B cell (primary cell): Measurements from ENCODE around the gene ATXN1. TPM values are rescaled to one million over a fixed set of nuclear protein-coding genes. Genes with fewer than 3 reads are reported as not detected.

ENCODE experiments used
- ATAC-seq: fragments of 200-7000 bp; cut with Tn5 transposase; one replicate; pipeline ENCODE4 v1.10.0; 2021; ENCODE audit warnings: low read depth, mild to moderate bottlenecking, moderate number of reproducible peaks, moderate library complexity
- CTCF ChIA-PET: fragments of 350-600 bp; sonication (Branson Sonifier 250); formaldehyde crosslinking; loops from one replicate; lab custom pipeline; 2021; ENCODE audit warnings: antibody characterized with exemption, inconsistent platforms; lab: Charles Lee
- POLR2A ChIA-PET: fragments of 350-600 bp; sonication (Branson Sonifier 250); formaldehyde crosslinking; loops from one replicate; lab custom pipeline; 2021; ENCODE audit warnings: antibody characterized with exemption; lab: Charles Lee
- DNase-seq: peaks from one replicate; pipeline ENCODE4 v3.0.0; 2013
- H2AFZ ChIP-seq: 2 replicates; pipeline ENCODE4 v1.6.1; 2012; ENCODE audit warnings: mild to moderate bottlenecking, low read depth, low read length; ENCODE audit not compliant: insufficient read depth, poor library complexity, severe bottlenecking
- H3K27ac ChIP-seq, 2 donors: 1 replicate in 1 of 2; 2 replicates in 1 of 2; pipeline ENCODE4 v1.5.1; 2012 to 2013; ENCODE audit warnings: low read length in 2 of 2, mild to moderate bottlenecking in 2 of 2, moderate library complexity in 1 of 2
- H3K27me3 ChIP-seq, 4 experiments: fragments of 200-600 bp in 1 of 4; sonication (generic) in 1 of 4; replicated peaks in 1 of 4; 1 replicate in 2 of 4; 2 replicates in 2 of 4; pipeline versions ENCODE4 v1.6.1 to v1.7.0; 2013 to 2016; ENCODE audit warnings: low read length in 3 of 4, mild to moderate bottlenecking in 2 of 4, mixed read lengths in 1 of 4, moderate library complexity in 1 of 4; ENCODE audit not compliant: insufficient read depth in 4 of 4, control insufficient read depth in 3 of 4; ENCODE audit errors: control extremely low read depth in 1 of 4
- H3K36me3 ChIP-seq, 2 experiments: replicated peaks in 1 of 2; 1 replicate in 1 of 2; 2 replicates in 1 of 2; pipeline versions ENCODE4 v1.6.1 to v1.7.1; 2013; ENCODE audit warnings: low read length in 1 of 2; ENCODE audit not compliant: insufficient read depth in 2 of 2, control insufficient read depth in 1 of 2; ENCODE audit errors: control extremely low read depth in 1 of 2, extremely low read depth in 1 of 2
- H3K4me1 ChIP-seq, 2 donors: fragments of 200-600 bp in 1 of 2; sonication (generic) in 1 of 2; 1 replicate in 1 of 2; 2 replicates in 1 of 2; pipeline versions ENCODE4 v1.5.1 to v1.6.1; 2013 to 2017; ENCODE audit warnings: low read length in 2 of 2; ENCODE audit not compliant: control insufficient read depth in 2 of 2, insufficient read depth in 2 of 2
- H3K4me2 ChIP-seq: replicated peaks from 2 replicates; pipeline ENCODE3; 2012; ENCODE audit warnings: mild to moderate bottlenecking, low read depth, low read length; ENCODE audit not compliant: poor library complexity, severe bottlenecking
- H3K4me3 ChIP-seq, 5 experiments: fragments of 200-600 bp in 1 of 5; sonication (generic) in 1 of 5; 1 replicate in 3 of 5; 2 replicates in 2 of 5; pipeline versions ENCODE4 v1.5.1 to v1.7.0; 2011 to 2016; ENCODE audit warnings: low read length in 4 of 5, mild to moderate bottlenecking in 4 of 5, low read depth in 2 of 5, control low read depth in 1 of 5, moderate library complexity in 1 of 5; ENCODE audit not compliant: insufficient read depth in 1 of 5; ENCODE audit errors: control extremely low read depth in 1 of 5, extremely low read depth in 1 of 5
- H3K79me2 ChIP-seq: fragments of 200-600 bp; sonication (generic); one replicate; pipeline ENCODE4 v1.6.0; 2016; ENCODE audit warnings: low read length; ENCODE audit not compliant: control insufficient read depth, insufficient read depth
- H3K9ac ChIP-seq: fragments of 200-600 bp; sonication (generic); 2 replicates; pipeline ENCODE4 v1.6.1; 2017; ENCODE audit warnings: mild to moderate bottlenecking, low read length, moderate library complexity
- H3K9me3 ChIP-seq, 3 donors: one replicate each; pipeline versions ENCODE4 v1.6.1 to v1.7.1; 2013; ENCODE audit warnings: low read length in 2 of 3; ENCODE audit not compliant: control insufficient read depth in 2 of 3, insufficient read depth in 1 of 3; ENCODE audit errors: control extremely low read depth in 1 of 3
- H4K20me1 ChIP-seq: 2 replicates; pipeline ENCODE4 v1.6.0; 2012; ENCODE audit warnings: mild to moderate bottlenecking, low read length; ENCODE audit not compliant: insufficient read depth, control insufficient read depth, poor library complexity, severe bottlenecking
- H3K27ac Mint-ChIP-seq: one replicate; pipeline ENCODE4 v1.8.0; 2021; ENCODE audit warnings: mixed read lengths
- H3K27me3 Mint-ChIP-seq: one replicate; pipeline ENCODE4 v1.8.0; 2021; ENCODE audit warnings: mixed read lengths
- H3K4me1 Mint-ChIP-seq: one replicate; pipeline ENCODE4 v1.8.0; 2021; ENCODE audit warnings: mixed read lengths
- H3K4me3 Mint-ChIP-seq: one replicate; pipeline ENCODE4 v1.8.0; 2021; ENCODE audit warnings: mixed read lengths
- H3K9me3 Mint-ChIP-seq: one replicate; pipeline ENCODE4 v1.8.0; 2022; ENCODE audit warnings: mixed read lengths; ENCODE audit not compliant: insufficient read depth
- CTCF ChIP-seq: fragments of 200-600 bp; IDR thresholded peaks from one replicate; pipeline ENCODE4 v1.8.0; 2022; ENCODE audit warnings: antibody characterized with exemption, mild to moderate bottlenecking
- EZH2 ChIP-seq: IDR thresholded peaks from 2 replicates; pipeline ENCODE4 v1.6.1; 2012; ENCODE audit warnings: borderline replicate concordance, low read depth, mild to moderate bottlenecking, moderate library complexity, low read length; ENCODE audit not compliant: insufficient read depth, poor library complexity, severe bottlenecking
- WGBS: methylation state at CpG from one replicate; pipeline ENCODE4 v1.1.5; 2013; ENCODE audit warnings: missing lambda C conversion rate; ENCODE audit not compliant: insufficient coverage; 5-methylcytosine and 5-hydroxymethylcytosine counted together
- intact Hi-C: fragments of 100-400 bp; cut with micrococcal nuclease; formaldehyde crosslinking; loops from one replicate; pipeline ENCODE4 v1.10.0; 2022
- polyA plus RNA-seq: library from polyadenylated mRNA; depleted of rRNA; stranded (reverse); fragments of >200 nt; gene quantifications from 2 replicates; pipeline ENCODE4 v1.2.3, GENCODE V29; 2012
- total RNA-seq, 2 donors: library from RNA; stranded (reverse); fragments of 120-200 nt in 1 of 2; gene quantifications; 1 replicate in 1 of 2; 2 replicates in 1 of 2; pipeline versions ENCODE4 v1.2.3 to v1.2.4, GENCODE V29; 2013 to 2022

Gene ATXN1
- total and polyA plus RNA-seq, 2 donors (not counting 1 experiment from before 2014, with no cell fraction given) = 5.7 to 63.8 TPM

- TF ChIP-seq EZH2 (no peak), CTCF (no peak)
- Mint-ChIP-seq H3K4me1 (peaks cover 3% of the 10 kb centered on the region), H3K4me3 (no peak overlapping the region), H3K27ac (no peak overlapping the region), H3K9me3 (no peaks in the 10 kb centered on the region), H3K27me3 (peaks cover 5% of the 10 kb centered on the region)
- H3K79me2 ChIP-seq = no peaks in the 10 kb centered on the region
- no peak for ATAC-seq
- no peak overlapping the region for H3K27ac ChIP-seq
- H3K36me3 ChIP-seq = no peaks in the 10 kb centered on the region
- H3K9ac ChIP-seq = no peak overlapping the region
- H4K20me1 ChIP-seq = no peaks in the 10 kb centered on the region
- CTCF ChIA-PET = interaction anchor here (2.4 kb wide), 1 partner anchor 17 kb away, joined by 10 read pairs; no protein-coding TSS in a partner anchor
- H3K4me2 ChIP-seq = no peak overlapping the region
- no peak overlapping the region for H2AFZ ChIP-seq
- POLR2A ChIA-PET = no interaction called here
- H3K4me1 ChIP-seq = no peaks in the 10 kb centered on the region
- no peak for DNase-seq
- no CpG with 5 or more reads among the region's 8 CpGs for WGBS
- intact Hi-C loops = no loop called here
- H3K9me3 ChIP-seq = no peaks in the 10 kb centered on the region
- no peak overlapping the region for H3K4me3 ChIP-seq
- H3K27me3 ChIP-seq = no peaks in the 10 kb centered on the region
Observed at GRCh38 chr6:16741112-16742016, 19.9 kb downstream of the ATXN1 start.

GRCh38 chr6:16740097-16740496 lies 21.2 kb downstream of the ATXN1 start:
- intact Hi-C loops = no loop called here
- no peak overlapping the region for H3K27ac Mint-ChIP-seq
- Histone ChIP-seq H3K36me3 (no peaks in the 10 kb centered on the region), H3K27ac (no peak overlapping the region), H2AFZ (no peak overlapping the region), H3K4me3 (no peak overlapping the region), H3K79me2 (no peaks in the 10 kb centered on the region), H3K4me1 (no peaks in the 10 kb centered on the region), H3K27me3 (no peaks in the 10 kb centered on the region), H3K4me2 (no peak overlapping the region), H3K9me3 (no peaks in the 10 kb centered on the region), H3K9ac (no peak overlapping the region), H4K20me1 (no peaks in the 10 kb centered on the region)
- H3K4me3 Mint-ChIP-seq = no peak overlapping the region
- DNase-seq (no peak), ATAC-seq (no peak)
- ChIA-PET POLR2A (no interaction called here), CTCF (interaction anchor here (1.2 to 2.4 kb wide), 4 partner anchors 15 to 31 kb away, joined by 4 to 12 read pairs (median 7); no protein-coding TSS in a partner anchor)
- H3K4me1 Mint-ChIP-seq = peaks cover 3% of the 10 kb centered on the region
- H3K27me3 Mint-ChIP-seq = peaks cover 5% of the 10 kb centered on the region
- TF ChIP-seq EZH2 = no peak
- TF ChIP-seq CTCF = no peak
- no peaks in the 10 kb centered on the region for H3K9me3 Mint-ChIP-seq
